Natural killer cell (primary cell): ENCODE results near the gene PKMYT1. TPM values are rescaled to one million over a fixed set of nuclear protein-coding genes. Genes with fewer than 3 reads are reported as not detected.

Experiments
- ATAC-seq, 3 donors: fragments of 150-1000 bp in 2 of 3; fragments of 200-7000 bp in 1 of 3; cut with Tn5 transposase; 1 replicate in 1 of 3; 2 replicates in 2 of 3; pipeline ENCODE4 v1.10.0; 2021; ENCODE audit warnings: mild to moderate bottlenecking in 2 of 3, moderate library complexity in 2 of 3
- DNase-seq, 2 donors: peaks; one replicate each; pipeline versions ENCODE4 v3.0.0 to v3.0.0-alpha.2; 2013 to 2021; ENCODE audit warnings: mixed read lengths in 1 of 2
- H3K27ac ChIP-seq: one replicate; pipeline ENCODE4 v1.5.1; 2013; ENCODE audit warnings: mild to moderate bottlenecking, low read length
- H3K27me3 ChIP-seq: one replicate; pipeline ENCODE4 v1.6.1; 2013; ENCODE audit warnings: low read length; ENCODE audit not compliant: control insufficient read depth, insufficient read depth
- H3K36me3 ChIP-seq: one replicate; pipeline ENCODE4 v1.6.1; 2013; ENCODE audit warnings: low read length; ENCODE audit not compliant: control insufficient read depth, insufficient read depth
- H3K4me1 ChIP-seq: one replicate; pipeline ENCODE4 v1.6.1; 2013; ENCODE audit warnings: low read length; ENCODE audit not compliant: control insufficient read depth, insufficient read depth
- H3K4me3 ChIP-seq: one replicate; pipeline ENCODE4 v1.5.1; 2013; ENCODE audit warnings: low read length
- H3K9me3 ChIP-seq: one replicate; pipeline ENCODE4 v1.6.1; 2013; ENCODE audit warnings: low read length; ENCODE audit not compliant: control insufficient read depth, insufficient read depth
- H3K27ac Mint-ChIP-seq, 2 donors: one replicate each; pipeline ENCODE4 v1.8.0; 2022; ENCODE audit warnings: mild to moderate bottlenecking in 2 of 2, mixed read lengths in 2 of 2, moderate library complexity in 1 of 2
- H3K27me3 Mint-ChIP-seq, 2 donors: one replicate each; pipeline ENCODE4 v1.8.0; 2022; ENCODE audit warnings: low read depth in 2 of 2, mixed read lengths in 2 of 2
- H3K36me3 Mint-ChIP-seq: one replicate; pipeline ENCODE4 v1.8.0; 2022; ENCODE audit warnings: mixed read lengths
- H3K4me1 Mint-ChIP-seq, 2 donors: one replicate each; pipeline ENCODE4 v1.8.0; 2022; ENCODE audit warnings: mixed read lengths in 2 of 2
- H3K4me3 Mint-ChIP-seq: one replicate; pipeline ENCODE4 v1.8.0; 2022; ENCODE audit warnings: mild to moderate bottlenecking, moderate library complexity, mixed read lengths
- H3K9me3 Mint-ChIP-seq, 2 donors: one replicate each; pipeline ENCODE4 v1.8.0; 2022; ENCODE audit warnings: mixed read lengths in 2 of 2
- WGBS: methylation state at CpG from one replicate; pipeline ENCODE4 v1.1.7; 2013; ENCODE audit warnings: missing lambda C conversion rate; ENCODE audit not compliant: insufficient coverage; 5-methylcytosine and 5-hydroxymethylcytosine counted together
- intact Hi-C: fragments of 100-400 bp; cut with micrococcal nuclease; formaldehyde crosslinking; loops from one replicate; pipeline ENCODE4 v1.14.2; 2022
- total RNA-seq, 4 donors: library from RNA; stranded (reverse); fragments of 120-200 nt in 1 of 4; gene quantifications; one replicate each; pipeline versions ENCODE4 v1.2.3 to v1.2.4, GENCODE V29; 2013 to 2022
- TF ChIP-seq, protein P1 (sequence below): fragments of 200-600 bp; IDR thresholded peaks from one replicate; pipeline ENCODE4 v1.8.0; 2022; ENCODE audit warnings: antibody characterized with exemption

Gene PKMYT1
- total RNA-seq, 3 donors from 2014 or later (not counting 1 experiment from before 2014, with no cell fraction given), result 2.6 to 5.9 (median 3.5) TPM

DNA sequence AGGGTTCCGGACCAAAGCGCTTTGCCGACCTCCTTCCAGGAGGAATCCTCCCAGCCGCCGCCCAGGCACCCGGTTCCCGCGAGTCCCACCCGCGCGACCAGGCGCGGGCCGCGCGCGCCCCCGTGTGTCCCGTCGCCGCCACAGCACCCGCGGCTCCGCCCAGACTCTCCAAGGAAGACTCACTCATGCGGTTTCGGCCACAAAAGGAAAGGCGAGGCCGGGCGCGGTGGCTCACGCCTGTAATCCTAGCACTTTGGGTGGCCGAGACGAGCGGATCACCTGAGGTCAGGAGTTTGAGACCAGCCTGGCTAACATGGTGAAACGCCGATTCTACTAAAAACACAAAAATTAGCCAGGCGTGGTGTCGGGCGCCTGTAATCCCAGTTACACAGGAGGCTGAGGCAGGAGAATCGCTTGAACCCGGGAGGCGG lies 3.5 kb upstream of the PKMYT1 start:
- 6% methylated on average over 42 of the region's 42 CpGs for WGBS
- no peaks in the 10 kb centered on the region for H3K27me3 Mint-ChIP-seq
- no peaks in the 10 kb centered on the region for H3K9me3 Mint-ChIP-seq
- DNase-seq (peak; percentile 56 to 78), ATAC-seq (peak; percentile 55 to 67 (median 64))
- intact Hi-C loops, result no loop called here
- no peaks in the 10 kb centered on the region for H3K27me3 ChIP-seq
- peaks cover 27% of the 10 kb centered on the region for H3K4me1 ChIP-seq
- H3K36me3 Mint-ChIP-seq, result no peaks in the 10 kb centered on the region
- no peak overlapping the region for H3K27ac ChIP-seq
- H3K4me3 ChIP-seq, result no peak overlapping the region
- H3K36me3 ChIP-seq, result no peaks in the 10 kb centered on the region
- peak overlapping the region in 1 of 2 donors; percentile 24 for H3K27ac Mint-ChIP-seq
- peaks cover 0 to 11% of the 10 kb centered on the region in 2 donors for H3K4me1 Mint-ChIP-seq
- H3K9me3 ChIP-seq, result no peaks in the 10 kb centered on the region
- TF ChIP-seq, protein P1, sequence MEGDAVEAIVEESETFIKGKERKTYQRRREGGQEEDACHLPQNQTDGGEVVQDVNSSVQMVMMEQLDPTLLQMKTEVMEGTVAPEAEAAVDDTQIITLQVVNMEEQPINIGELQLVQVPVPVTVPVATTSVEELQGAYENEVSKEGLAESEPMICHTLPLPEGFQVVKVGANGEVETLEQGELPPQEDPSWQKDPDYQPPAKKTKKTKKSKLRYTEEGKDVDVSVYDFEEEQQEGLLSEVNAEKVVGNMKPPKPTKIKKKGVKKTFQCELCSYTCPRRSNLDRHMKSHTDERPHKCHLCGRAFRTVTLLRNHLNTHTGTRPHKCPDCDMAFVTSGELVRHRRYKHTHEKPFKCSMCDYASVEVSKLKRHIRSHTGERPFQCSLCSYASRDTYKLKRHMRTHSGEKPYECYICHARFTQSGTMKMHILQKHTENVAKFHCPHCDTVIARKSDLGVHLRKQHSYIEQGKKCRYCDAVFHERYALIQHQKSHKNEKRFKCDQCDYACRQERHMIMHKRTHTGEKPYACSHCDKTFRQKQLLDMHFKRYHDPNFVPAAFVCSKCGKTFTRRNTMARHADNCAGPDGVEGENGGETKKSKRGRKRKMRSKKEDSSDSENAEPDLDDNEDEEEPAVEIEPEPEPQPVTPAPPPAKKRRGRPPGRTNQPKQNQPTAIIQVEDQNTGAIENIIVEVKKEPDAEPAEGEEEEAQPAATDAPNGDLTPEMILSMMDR, result peak; percentile 80
- peak overlapping the region; percentile 55 for H3K4me3 Mint-ChIP-seq

DNA sequence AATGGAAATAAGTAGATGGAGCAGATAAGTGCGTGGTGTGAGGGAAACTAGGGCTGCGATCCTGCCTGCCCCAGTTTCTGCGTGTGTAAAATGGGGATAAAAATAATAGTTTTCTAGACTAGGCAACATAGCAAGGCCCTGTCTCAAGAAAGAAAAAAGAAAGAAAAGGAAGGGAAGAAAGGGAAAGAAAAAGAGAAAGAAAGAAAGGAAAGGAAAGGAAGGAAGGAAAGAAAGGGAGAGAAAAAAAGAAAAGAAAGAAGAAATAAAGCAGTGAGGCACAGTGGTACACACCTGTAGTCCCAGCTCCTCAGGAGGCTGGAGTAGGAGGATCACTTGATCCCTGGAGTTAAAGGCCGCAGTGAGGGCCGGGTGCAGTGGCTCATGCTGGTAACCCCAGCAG lies 2.2 kb upstream of the PKMYT1 start:
- Histone ChIP-seq H3K9me3 (no peaks in the 10 kb centered on the region), H3K27ac (no peak overlapping the region), H3K4me1 (peaks cover 27% of the 10 kb centered on the region), H3K4me3 (no peak overlapping the region), H3K27me3 (no peaks in the 10 kb centered on the region), H3K36me3 (no peaks in the 10 kb centered on the region)
- Mint-ChIP-seq H3K27ac (no peak overlapping the region), H3K9me3 (no peaks in the 10 kb centered on the region), H3K36me3 (no peaks in the 10 kb centered on the region), H3K4me3 (peak overlapping the region; percentile 86), H3K4me1 (peaks cover 0 to 11% of the 10 kb centered on the region in 2 donors), H3K27me3 (no peaks in the 10 kb centered on the region)
- 91% methylated on average over 5 of the region's 5 CpGs for WGBS
- intact Hi-C loops, result no loop called here
- ATAC-seq (no peak), DNase-seq (no peak)
- TF ChIP-seq, protein P1, result no peak

- Mint-ChIP-seq H3K4me3 (peak overlapping the region; percentile 86), H3K36me3 (no peaks in the 10 kb centered on the region), H3K9me3 (no peaks in the 10 kb centered on the region), H3K4me1 (peaks cover 0 to 11% of the 10 kb centered on the region in 2 donors), H3K27me3 (no peaks in the 10 kb centered on the region), H3K27ac (peak overlapping the region in 1 of 2 donors; percentile 62)
- ATAC-seq, result no peak
- no peak for DNase-seq
- intact Hi-C loops, result no loop called here
- no peaks in the 10 kb centered on the region for H3K9me3 ChIP-seq
- 94% methylated on average over 3 of the region's 4 CpGs for WGBS
- no peaks in the 10 kb centered on the region for H3K36me3 ChIP-seq
- no peaks in the 10 kb centered on the region for H3K27me3 ChIP-seq
- H3K27ac ChIP-seq, result no peak overlapping the region
- TF ChIP-seq, protein P1, result no peak
- no peak overlapping the region for H3K4me3 ChIP-seq
- peaks cover 27% of the 10 kb centered on the region for H3K4me1 ChIP-seq
Observed at GRCh38 chr16:2981899-2982250, 1.6 kb upstream of the PKMYT1 start.
